GM18499 (cell line): ENCODE measurements around the gene SPATS2L.
A peak's percentile ranks its signal among the peaks of the same experiment; 100 is the strongest.

Experiments
- ATAC-seq: cut with Tn5 transposase; IDR thresholded peaks from one replicate; pipeline ENCODE4 v1.9.1; 2021; ENCODE audit warnings: moderate number of reproducible peaks; ENCODE audit not compliant: insufficient read depth, unreplicated experiment

The SPATS2L gene

DNA sequence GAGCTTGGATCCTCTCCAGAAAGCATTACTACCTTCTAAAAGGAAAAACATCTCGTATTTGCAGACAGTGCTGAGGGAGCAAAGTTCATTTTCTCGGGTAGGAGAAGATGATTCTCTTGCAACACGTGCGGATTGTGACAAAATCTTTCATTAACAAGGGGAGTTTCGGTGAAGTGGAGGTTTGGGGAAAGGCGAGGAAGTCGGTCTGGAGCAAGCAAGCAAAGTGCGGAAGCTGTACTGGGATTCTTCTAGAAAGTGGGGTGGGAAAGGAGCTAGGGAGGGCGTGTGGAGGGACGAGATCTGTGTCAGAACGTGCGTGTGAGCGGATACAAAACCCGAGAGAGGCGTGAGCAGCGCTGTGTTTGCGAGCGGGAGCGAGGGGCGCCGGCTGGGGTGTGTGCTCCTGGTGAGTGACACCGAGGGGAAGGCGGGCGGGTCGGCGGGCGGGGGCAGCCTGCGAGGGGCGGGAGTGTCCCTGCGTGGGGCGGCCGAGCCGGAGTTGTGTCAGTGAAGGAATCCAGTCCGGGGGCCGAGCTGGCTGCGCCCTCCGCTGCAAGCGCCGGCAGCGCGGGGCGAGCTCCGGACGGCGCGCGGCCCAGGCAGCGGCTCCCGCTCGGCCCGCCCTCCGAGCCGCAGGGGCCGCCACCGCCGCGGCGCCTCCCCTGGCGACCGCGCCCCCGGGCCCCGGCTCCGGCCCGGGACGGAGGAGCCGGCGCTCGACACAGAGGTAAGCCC lies at the start of gene SPATS2L:
TSS of gene SPATS2L (plus strand) at position 498 of the 735 bp plus-strand sequence. CDS start 82,552 bp downstream, outside the sequence.
- peak; percentile 26 for ATAC-seq

DNA sequence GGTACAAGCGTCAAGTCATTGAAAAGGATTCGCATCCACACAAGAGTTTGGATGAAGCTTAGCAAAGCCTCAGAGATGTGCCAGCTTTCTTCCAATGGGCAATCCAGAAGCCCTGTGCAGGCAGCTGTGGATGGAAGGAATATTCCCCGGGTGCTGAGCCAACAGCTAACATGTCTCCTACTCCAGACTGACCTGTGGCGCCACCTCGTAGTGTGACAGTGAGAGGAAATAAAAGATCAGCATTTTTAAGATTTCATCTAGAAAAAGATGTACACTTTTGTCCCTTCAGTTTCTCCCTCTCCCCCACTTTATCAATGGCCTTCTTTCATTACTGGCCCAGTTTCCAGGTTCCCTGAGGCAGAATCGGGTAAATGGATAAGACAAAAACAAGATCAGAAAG lies 48.9 kb upstream of the SPATS2L start:
- no peak for ATAC-seq

- no peak for ATAC-seq
Measured at GRCh38 chr2:200258081-200258480, 48.4 kb upstream of the SPATS2L start.

- ATAC-seq = no peak
Measured at GRCh38 chr2:200258881-200259576, 47.5 kb upstream of the SPATS2L start.

- ATAC-seq = no peak
Measured at GRCh38 chr2:200259577-200259957, 46.9 kb upstream of the SPATS2L start.

DNA sequence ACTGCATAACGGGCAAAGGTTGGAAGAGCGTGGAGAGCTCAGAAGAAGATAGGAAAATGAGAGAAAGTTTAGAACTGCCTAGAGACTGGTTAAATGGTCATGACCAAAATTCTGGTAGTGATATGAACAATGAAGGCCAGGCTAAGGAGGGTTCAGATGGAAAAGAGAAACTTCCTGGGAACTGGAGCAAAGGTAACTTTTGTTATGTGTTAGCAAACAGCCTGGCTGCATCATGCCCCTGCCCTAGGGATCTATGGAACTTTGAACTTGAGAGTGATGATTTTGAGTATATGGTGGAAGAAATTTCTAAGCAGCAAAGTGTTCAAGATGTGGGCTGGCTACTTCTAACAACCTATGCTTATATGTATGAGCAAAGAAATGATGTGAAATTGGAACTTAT lies 44.4 kb upstream of the SPATS2L start:
- no peak for ATAC-seq

- no peak for ATAC-seq
Measured at GRCh38 chr2:200263279-200263678, 43.2 kb upstream of the SPATS2L start.

DNA sequence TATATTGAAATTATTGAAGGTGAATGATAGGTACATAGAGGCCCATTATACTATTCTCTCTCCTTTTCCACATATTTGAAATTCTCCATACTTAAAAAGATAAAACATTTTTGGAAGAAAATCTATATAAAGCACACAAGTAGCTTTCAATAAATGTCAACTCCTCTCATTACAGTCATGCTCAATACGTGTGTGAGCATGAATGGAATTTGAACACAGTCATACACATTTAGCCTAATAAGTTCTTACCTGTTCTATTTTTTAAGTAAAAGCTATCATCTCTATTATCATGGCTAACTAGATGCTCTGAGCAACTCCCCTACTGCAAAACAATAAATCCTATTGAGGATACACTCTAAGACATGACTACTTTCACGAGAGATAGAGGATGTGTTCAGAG lies 41.9 kb upstream of the SPATS2L start:
- ATAC-seq = no peak

DNA sequence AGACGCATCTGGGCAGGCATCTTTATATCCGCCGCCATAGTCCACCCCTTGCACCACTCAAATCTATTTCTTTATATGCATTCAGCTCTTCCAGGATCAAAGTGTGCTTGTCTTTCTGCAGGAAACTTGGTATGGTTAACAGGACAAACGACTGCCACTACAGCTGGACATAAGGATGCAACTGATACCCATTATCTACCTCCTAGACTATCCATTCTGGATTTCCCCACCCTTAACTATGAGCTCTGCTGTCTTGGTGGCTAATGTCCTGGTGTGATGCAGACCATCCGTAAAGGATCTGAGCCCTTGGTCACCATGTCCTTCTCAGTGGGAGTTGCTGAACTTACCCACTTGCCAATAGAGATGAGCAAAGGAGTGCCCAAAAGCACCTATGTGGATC lies 40.1 kb upstream of the SPATS2L start:
- ATAC-seq = no peak

DNA sequence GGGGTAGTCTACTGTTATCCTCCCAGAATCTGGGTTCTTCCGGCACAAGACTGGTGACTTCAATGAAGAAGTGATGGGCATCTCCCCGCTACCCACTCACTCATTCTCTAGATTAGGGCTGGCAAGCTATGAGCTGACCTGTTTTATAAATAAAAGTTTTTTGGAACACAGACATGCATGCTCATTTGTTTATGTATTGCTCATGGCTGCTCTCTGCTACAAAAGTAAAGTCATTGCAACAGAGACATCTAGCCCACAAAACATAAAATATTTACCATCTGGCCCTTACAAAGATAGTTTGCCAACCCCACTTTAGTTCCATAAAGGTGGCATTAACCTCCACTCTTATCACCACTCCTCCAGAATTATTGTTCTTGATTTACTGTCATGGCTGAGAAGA lies 39.1 kb upstream of the SPATS2L start:
- ATAC-seq = no peak

- no peak for ATAC-seq
Measured at GRCh38 chr2:200270732-200271131, 35.8 kb upstream of the SPATS2L start.

DNA sequence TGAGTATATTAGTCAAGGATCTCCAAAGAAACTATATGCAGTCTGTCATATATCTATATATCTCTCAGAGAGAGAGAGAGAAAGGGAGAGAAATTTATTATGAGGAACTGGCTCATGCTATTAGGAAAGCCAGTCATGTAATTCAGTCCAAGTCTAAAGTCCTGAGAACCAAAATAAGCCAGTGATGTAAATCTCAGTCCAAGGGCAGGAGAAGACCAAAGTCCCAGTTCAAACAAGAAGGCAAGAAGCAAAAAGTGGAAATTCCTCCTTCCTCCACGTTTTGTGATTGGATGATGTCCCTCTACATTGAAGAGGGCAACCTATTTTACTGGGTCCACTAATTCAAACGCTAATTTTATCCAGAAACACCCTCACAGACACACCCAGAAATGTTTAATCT lies 34.2 kb upstream of the SPATS2L start:
- ATAC-seq = no peak

DNA sequence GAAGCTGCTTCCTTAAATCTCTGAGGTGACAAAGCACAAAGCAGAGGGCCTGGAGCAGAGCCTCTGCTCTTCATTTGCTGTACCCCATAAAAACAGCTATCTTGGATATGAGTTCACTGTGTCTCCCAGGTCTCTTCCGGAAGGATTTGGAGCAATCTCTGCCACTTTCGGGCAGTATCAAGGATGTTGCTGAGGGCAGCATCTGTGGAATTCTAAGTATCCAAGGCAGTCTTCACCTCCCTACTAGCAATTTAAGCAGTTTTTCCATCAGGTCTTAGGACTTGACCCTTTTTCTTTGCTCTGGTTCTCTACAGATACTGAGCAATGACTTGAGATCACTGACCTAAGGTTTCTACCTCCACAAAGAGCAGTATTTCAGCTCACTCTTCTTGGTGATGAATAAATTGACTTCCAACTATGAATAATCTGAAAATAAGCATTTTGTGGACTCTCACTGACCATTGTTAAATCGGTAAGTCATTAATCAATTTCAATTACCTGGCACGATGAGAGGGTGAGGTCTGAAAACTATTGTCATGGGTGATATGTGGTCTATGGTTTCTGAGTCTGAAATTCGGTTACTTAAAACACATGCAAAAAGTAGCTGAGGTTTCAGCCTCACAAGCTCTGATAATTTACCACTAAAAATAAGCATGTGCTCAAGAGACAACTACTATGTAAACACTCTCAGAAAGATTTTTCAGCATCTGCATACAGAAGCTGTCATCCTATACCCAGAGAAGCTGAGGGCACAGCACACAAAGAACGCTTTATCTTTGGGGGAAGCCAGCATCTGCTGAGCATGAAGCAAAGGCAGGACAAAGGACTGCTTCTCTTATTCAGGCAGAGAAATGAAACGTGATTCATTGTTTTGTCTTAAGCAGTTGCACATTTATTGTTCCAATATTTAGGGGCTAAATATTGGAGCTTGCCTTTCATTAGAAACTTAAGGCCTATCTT lies 32.1 kb upstream of the SPATS2L start:
- ATAC-seq = no peak

DNA sequence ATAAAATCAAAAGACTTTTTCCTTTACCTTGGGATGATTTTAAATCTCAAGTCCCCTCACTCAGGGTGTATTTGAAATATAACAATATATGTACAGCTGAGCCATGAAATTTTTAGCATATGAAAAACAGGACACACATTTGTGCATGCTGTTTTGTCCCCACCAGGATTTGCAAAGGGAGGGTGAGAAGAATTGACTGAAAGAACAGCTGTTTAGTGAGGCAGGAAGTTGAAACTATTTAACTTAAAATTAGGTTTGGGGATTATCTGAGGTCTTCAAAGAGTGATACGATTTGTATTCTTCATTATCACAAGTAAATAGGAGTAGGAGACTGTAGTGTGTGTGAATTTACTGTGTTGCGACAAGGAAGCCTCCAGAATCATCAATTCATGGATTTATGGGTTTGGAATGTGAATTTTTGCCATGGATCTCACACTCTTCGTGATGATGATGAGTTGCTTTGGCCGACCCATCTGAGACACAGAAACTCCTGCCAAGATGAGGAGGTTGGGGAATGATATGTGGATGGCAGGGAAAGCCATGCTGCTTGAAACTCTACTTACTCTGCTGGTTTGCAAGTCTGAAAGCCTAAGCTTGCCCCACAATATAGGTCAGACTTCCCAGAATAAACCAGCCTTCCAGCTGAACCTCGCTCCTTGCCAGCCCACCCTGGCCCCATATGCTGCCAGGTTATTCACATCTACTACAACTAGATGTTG lies 31.0 kb upstream of the SPATS2L start:
- no peak for ATAC-seq

DNA sequence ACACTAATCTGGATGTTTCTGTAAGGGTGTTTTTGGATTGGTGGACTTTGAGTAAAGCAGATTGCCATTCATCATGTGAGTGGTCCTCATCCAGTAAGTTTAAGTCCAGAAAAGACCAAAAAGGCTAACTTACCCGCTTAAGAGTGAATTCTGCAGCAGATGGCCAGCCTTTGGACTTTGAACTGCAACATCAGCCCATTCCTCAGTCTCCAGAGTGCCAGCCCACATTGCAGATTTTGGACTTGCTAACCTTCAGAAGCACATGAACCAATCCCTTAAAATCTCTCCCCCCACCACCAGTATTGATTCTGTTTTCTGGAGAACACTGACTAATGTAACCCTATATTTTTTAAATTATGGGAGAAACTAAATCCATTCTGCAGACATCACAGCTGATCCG lies 30.0 kb upstream of the SPATS2L start:
- ATAC-seq = no peak

GRCh38 chr2:200278694-200279316 lies 27.7 kb upstream of the SPATS2L start:
- ATAC-seq = no peak

- ATAC-seq = no peak
Measured at GRCh38 chr2:200279857-200280256, 26.6 kb upstream of the SPATS2L start.

- ATAC-seq = no peak
Measured at GRCh38 chr2:200286578-200286977, 19.9 kb upstream of the SPATS2L start.

DNA sequence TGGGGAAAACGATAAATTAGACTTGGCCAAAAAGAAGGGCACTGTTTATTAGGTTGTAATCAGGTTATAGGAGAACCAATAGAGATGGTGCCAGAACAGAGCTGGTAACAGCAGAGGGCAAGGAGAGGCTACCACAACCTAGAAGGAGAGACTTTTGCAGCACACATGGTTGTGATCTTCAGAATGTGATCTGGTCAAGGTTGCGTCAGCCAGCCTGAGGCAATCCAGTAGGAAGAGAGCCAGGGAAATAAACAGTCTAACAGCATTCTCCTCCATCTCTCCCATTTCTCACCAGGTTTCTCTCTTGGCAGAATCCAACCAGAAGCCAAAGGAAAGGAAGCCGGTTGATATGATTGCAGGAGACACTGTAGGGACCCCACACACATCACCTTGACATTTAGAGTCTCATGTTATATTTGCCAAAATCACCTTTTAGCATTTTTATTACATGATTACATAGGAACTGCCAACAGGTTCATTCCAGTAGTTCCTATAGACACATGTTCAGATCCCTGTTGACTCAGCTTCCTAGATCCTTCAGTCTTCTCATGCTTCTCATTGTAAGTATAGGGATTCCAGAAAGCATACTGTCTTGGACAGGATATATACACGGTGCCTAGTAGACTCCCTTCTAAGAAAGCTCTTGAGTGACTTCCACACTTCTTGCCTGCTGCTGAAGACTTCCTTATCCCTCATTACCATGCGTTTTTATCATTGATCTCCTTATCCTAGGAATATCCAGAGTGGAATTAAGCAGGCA lies 17.6 kb upstream of the SPATS2L start:
- no peak for ATAC-seq
